ENCODE results near the gene CAMTA1. TPM values are rescaled to one million over a fixed set of nuclear protein-coding genes. Genes with fewer than 3 reads are reported as not detected.
"Not testable (repeated sequence)": the region's sequence is repeated elsewhere in the genome, so short reads cannot be mapped to it uniquely, and the experiment has no call there.

Gene CAMTA1
- total RNA-seq, 1 donor from 2014 or later: 68.9 TPM

DNA sequence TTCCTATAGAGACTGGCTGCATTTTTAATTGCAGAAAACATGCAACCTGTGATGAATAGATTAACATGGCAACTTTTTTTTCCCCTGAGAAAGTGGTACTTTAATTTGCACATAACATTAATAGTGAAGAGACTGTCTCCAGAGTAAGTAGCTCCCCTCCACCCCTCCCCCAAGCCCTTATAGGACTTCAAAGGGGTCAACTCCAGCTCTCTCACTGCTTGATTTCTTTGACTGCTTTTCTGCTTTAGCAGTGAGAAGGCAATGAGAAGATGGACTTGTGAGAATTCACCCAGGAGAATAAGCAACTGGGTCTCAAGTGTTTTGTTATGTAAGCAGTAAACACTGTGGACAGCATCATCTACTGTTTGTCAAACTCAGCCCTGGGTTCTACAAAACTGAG, 355.0 kb downstream of the CAMTA1 start:
- no peak for DNase-seq (ENCODE audit: low read depth)

GRCh38 chr1:7145947-7146346, 360.7 kb downstream of the CAMTA1 start:
- no peak for DNase-seq (ENCODE audit: low read depth)

- no peak for DNase-seq (ENCODE audit: low read depth)
These were observed 361.5 kb downstream of the CAMTA1 start for GRCh38 chr1:7146710-7147109.

DNA sequence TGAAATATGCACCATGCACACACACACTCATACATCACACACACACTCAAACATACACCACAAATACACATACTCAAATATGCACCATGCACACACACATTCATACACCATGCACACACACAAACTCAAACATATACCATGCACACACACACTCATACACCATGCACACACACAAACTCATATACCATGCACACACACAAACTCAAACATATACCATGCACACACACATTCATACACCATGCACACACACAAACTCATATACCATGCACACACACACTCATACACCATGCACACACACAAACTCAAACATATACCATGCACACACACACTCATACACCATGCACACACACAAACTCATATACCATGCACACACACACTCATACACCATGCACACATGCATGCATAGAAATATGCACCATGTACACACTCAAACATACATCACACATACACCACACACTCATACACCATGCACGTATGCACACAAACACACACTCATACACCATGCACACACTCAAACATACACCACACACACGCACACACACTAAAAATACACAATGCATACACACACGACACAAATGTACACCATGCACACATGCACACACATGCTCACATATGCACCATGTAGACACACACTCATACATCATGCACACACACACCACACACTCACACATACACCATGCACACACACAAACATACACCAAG, 362.5 kb downstream of the CAMTA1 start:
- DNase-seq (ENCODE audit: low read depth): not testable (repeated sequence)

GRCh38 chr1:7149080-7149838, 364.0 kb downstream of the CAMTA1 start:
- DNase-seq (ENCODE audit: low read depth): no peak

GRCh38 chr1:7150724-7151280, 365.5 kb downstream of the CAMTA1 start:
- DNase-seq (ENCODE audit: low read depth): no peak

DNA sequence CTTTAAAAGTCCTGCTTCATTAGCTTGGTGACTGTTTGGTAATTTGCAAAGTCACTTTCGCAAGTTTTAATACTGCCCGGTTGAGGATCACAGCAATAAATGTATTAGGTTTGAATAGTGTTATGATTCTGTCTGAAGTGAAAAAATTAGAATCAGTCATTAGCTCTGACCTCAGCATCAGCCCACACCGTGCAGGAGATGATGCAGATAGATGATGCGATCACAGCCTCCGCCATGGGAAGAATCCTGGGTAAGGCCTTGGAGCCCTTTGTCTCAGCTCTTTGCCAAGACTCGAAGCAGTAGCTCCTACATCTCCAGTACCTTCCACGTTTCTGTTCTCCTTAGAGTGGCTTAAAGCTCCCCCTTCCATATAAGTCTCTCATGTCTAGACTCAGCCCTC, 366.7 kb downstream of the CAMTA1 start:
- DNase-seq (ENCODE audit: low read depth): no peak

DNA sequence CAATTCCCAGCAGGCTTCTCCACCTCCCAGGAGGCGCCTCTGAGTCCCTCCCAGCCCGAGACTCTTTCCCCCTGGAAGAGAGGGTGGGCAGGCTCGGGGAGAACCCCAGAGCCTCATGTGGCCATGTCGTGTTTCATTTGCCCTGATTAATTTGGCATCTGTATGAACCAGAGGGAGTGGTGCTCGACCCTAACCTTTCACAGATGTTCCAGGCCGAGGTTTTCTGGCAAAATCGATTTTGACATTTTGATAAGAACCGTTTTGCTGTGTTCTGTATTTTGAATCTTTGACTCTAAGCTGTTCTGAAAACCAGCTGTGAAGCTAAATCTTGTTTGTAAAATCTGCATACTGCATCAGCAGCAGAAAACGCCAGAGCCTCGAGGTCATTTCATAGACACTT, 367.4 kb downstream of the CAMTA1 start:
- no peak for DNase-seq (ENCODE audit: low read depth)

DNA sequence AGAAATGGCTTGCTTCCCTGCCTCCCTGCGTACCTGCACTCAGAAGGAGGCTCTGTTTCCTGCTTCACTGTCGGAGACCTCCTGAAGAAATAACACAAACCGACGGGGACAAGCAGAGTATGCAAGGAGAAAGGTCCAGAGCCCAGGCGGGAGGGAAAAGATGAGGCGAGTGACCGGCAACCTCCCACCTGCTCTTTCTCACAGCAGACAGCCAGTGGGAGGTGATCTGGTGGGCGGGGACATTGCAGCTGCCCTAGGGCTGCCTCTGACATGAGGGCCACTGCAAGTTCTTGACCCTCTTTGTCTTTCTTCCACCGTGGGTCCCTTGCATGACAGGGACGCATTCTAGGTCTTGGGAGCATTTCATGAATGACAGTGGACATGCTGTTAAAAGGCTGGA, 368.2 kb downstream of the CAMTA1 start:
- DNase-seq (ENCODE audit: low read depth): no peak

- DNase-seq (ENCODE audit: low read depth): no peak
These were observed 374.0 kb downstream of the CAMTA1 start for GRCh38 chr1:7159116-7159781.

- DNase-seq (ENCODE audit: low read depth): not testable (repeated sequence)
These were observed 383.3 kb downstream of the CAMTA1 start for GRCh38 chr1:7168554-7168953.

DNA sequence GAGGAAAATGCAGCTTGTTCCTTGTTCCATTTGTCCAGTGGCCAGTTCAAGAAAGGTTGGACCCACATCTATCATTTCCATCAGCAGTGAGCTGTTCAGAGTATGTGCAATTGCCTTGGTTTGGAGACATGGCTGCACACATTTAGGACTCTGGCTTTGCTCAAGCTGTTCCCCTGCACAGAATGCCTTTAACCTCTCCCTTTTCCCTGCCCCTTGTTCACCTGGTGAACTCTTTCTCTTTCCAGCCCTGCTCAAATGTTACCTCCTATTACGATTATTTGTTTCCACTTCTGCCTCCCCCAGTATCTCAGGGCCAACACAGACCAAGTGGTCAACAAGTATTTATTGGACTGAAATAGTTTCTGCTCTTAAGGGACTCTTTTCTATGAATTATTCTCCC, 385.9 kb downstream of the CAMTA1 start:
- DNase-seq (ENCODE audit: low read depth): no peak

DNA sequence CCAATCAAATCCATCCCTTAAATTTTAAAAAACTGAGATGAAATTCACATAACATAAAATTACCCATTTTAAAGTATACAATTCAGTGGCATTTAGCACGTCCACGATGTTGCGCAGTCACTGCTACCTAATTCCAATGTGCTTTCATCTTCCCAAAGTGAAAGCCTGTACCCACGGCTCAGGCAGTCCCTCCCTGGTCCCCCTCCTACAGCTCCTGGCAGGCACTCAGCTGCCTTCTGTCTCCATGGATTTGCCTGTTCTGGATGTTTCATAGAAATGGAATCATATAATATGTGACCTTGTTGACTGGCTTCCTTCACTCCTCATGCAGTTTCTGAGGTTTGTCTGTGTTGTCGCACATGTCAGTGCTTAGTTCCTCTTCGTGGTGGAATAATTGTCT, 386.3 kb downstream of the CAMTA1 start:
- no peak for DNase-seq (ENCODE audit: low read depth)

DNA sequence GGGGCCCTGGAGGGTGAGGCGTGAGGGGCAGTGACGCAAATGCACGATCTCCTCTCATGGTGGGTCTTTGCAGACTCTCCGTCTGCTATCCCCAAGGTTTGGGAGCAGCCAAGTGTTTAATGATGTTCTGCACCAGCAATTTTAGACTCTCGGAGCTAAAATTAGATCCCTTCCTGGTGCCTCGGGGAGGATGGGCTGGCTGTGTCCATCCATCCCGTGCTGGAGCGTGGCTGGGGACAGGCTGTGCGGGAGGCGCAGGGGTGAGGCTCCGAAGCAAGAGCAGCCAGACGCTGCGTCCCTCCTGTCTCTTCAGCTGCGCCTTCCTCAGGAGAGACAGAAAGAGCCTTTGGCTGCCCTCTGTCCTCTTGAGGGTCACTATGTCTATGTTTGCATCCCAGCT, 387.6 kb downstream of the CAMTA1 start:
- no peak for DNase-seq (ENCODE audit: low read depth)

GRCh38 chr1:7174561-7174960, 389.3 kb downstream of the CAMTA1 start:
- no peak for DNase-seq (ENCODE audit: low read depth)

DNA sequence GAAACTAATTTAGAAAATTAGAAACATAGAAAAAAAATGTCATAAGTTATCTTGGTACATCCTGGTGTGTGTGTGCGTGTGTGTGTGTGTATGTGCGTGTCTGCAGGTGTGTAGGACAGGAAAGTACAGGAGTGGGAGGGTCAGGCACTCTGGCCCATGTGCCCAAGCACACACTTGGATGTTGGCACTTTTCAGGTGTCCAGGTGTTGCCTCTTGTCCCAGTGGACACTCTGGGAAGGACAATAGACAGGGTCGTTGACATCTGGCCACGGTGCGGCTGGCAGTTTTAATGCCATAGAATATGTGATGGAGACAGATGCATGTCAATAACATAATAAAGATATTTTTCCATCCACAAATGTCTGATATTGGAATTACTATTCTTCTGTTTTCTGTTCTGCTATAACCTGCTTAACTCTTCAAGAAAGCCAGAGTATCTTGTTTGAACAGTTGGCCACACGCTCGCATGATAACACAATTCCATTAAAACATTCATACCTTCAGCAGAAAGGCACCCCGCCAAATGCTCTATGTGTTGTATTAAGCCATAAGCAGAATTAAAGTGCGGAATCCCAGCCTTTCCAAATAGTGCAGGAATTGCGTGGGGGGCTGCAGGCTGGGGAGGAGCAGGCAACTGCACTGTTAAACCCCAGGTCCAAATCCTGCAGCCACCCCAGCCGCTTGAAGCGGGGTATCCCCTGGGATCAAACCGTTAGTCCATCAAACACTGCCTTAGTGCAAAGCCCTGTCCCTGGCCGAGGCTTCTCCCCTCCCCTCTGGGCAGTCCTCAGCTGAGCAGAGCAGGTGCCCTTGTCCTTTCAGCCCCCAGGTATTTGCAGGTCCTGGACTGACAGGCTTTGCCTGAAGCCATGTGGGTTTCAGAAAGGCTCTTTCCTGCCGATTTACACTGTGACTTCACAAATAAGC, 390.0 kb downstream of the CAMTA1 start:
- no peak for DNase-seq (ENCODE audit: low read depth)

DNA sequence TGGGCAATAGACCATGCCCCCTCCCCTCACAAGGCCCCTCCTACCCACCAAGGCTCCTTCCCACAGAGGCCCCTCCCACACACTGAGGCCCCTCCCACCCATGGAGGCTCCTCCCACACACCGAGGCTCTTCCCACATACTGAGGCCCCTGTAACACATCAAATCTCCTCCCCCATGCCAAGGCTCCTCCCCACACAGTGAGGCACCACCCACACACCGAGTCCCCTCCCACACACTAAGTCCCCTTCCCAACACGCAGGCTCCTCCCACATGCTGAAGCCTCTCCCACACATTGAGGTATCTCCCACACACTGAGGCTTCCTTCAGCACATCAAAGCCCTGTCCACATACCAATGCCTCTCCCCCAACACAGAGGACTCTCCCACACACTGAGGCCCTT, 391.8 kb downstream of the CAMTA1 start:
- DNase-seq (ENCODE audit: low read depth): no peak

DNA sequence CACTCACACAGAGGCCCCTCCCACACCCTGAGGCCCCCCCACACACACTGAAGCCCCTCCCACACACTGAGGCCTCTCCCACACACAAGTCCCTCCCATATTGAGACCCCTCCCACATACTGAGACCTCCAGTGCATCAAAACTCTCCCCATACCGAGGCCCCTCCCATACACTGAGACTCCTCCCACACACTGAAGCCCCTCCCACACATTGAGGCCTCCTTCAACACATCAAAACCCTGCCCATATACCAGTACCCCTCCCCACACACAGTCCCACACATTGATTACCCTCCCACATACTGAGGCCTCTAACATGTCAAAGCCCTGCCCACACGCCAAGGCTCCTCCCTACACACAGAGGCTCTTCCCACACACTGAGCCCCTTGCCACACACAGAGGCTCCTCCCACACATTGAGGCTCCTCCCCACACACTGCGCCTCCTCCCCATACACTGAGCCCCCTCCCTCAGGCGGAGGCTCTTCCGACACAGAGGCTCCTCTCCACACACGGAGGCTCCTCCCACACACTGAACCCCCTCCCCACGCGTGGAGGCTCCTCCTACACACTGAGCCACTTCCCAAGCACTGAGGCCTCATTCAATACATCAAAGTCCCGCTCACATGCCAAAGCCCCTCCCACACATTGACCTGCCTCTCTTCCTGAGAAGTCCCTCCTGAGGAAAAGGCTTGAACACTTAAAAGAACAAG, 392.3 kb downstream of the CAMTA1 start:
- no peak for DNase-seq (ENCODE audit: low read depth)

DNA sequence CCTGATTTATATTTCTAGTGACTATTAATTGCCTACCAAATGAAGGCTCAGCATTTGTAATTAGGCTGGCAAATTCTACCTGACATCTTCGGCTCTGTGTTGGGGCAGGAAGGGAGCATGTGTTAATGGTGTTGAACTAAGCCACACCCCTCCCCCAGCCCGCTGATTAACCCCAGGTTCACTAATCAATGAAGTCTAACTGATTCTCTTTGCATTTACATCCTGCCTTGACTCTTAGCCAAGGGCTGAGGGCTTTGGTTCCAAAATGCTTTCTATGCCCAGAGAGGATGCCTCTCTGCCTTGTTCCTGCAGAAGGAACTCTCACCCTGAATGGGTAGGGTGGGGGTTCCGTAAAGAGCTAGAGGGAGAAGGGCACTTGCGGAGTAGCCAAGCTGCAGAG, 393.1 kb downstream of the CAMTA1 start:
- no peak for DNase-seq (ENCODE audit: low read depth)

DNA sequence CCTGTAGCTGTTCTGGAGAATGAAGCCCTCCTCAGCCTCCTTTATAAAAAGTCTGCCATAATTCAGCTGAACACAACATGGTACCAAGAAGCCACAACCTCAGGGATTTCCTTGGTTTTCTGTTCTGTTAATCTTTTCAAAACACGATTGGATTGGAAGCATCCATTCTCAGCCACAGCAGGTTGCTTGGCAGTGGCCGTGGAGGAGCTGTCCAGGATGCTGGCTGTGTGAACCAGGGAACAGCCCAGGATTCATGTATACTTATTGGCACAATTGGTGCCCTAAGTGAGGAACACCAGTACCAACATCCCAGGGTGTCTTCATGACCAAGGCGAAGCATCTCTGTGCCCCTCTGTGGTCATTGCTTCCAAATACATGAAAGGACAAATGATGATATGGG, 393.5 kb downstream of the CAMTA1 start:
- peak; percentile 2 for DNase-seq (ENCODE audit: low read depth)

Measured in myocyte (in vitro differentiated cells).